Gastrocnemius medialis (tissue), 4 donors: ENCODE measurements around the gene PRKAG2.
"Not testable (repeated sequence)": the region's sequence is repeated elsewhere in the genome, so short reads cannot be mapped to it uniquely, and the experiment has no call there.

Source experiments
- CTCF ChIP-seq, 5 experiments: fragments of 450-650 bp in 3 of 5; fragments of 200-600 bp in 2 of 5; sonication (generic) in 2 of 5; IDR thresholded peaks in 4 of 5; conservative IDR thresholded peaks in 1 of 5; 1 replicate in 4 of 5; 2 replicates in 1 of 5; pipeline ENCODE4 v1.5.1; 2016 to 2019; ENCODE audit warnings: antibody characterized with exemption in 5 of 5, mild to moderate bottlenecking in 3 of 5, moderate library complexity in 3 of 5
- POLR2A ChIP-seq, 2 donors: fragments of 450-650 bp; IDR thresholded peaks; one replicate each; pipeline ENCODE4 v1.6.1; 2017; ENCODE audit warnings: antibody characterized with exemption in 2 of 2, mild to moderate bottlenecking in 2 of 2, moderate library complexity in 2 of 2

DNA sequence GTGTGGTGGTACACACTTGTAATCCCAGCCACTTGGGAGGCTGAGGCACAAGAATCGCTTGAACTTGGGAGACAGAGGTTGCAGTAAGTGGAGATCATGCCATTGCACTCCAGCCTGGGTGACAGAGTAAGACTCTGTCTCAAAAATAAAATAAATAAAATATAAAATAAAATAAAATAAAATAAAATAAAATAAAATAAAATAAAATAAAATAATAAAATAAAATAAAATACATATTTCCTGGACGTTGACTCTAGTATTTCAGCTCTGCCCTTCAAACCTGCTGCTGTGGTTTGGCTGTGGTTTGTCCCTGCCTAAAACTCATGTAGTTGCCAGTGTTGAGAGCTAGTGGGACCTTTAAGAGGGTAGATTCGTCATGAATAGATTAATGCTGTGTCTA is 33.7 kb upstream of the PRKAG2 start:
- not testable (repeated sequence) for TF ChIP-seq CTCF (IDR thresholded peaks at IDR 0.05 in 4 of 5, conservative IDR thresholded peaks at IDR 0.05 in 1 of 5); POLR2A (IDR thresholded peaks at IDR 0.05)
